ENCODE measurements around the gene MOB2. TPM values are rescaled to one million over a fixed set of nuclear protein-coding genes. Genes with fewer than 3 reads are reported as not detected.
"Not testable (repeated sequence)": the region's sequence is repeated elsewhere in the genome, so short reads cannot be mapped to it uniquely, and the experiment has no call there.

MOB2 gene
- total and polyA plus RNA-seq, 9 donors, result 28.5 to 50.1 (median 32.0) TPM

- no peak for DNase-seq
- intact Hi-C loops (cut with DNase I), result no loop called here
- TF ChIP-seq, protein P1, sequence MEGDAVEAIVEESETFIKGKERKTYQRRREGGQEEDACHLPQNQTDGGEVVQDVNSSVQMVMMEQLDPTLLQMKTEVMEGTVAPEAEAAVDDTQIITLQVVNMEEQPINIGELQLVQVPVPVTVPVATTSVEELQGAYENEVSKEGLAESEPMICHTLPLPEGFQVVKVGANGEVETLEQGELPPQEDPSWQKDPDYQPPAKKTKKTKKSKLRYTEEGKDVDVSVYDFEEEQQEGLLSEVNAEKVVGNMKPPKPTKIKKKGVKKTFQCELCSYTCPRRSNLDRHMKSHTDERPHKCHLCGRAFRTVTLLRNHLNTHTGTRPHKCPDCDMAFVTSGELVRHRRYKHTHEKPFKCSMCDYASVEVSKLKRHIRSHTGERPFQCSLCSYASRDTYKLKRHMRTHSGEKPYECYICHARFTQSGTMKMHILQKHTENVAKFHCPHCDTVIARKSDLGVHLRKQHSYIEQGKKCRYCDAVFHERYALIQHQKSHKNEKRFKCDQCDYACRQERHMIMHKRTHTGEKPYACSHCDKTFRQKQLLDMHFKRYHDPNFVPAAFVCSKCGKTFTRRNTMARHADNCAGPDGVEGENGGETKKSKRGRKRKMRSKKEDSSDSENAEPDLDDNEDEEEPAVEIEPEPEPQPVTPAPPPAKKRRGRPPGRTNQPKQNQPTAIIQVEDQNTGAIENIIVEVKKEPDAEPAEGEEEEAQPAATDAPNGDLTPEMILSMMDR (IDR thresholded peaks at IDR 0.05), result no peak
- TF ChIP-seq EP300 (IDR thresholded peaks at IDR 0.05) (no peak), POLR2A (IDR thresholded peaks at IDR 0.05) (no peak)
- Histone ChIP-seq H3K27me3 (no peaks in the 10 kb centered on the region), H3K9me3 (no peaks in the 10 kb centered on the region), H3K27ac (no peak overlapping the region), H3K4me1 (ENCODE audit: insufficient read depth) (peaks cover 5% of the 10 kb centered on the region), H3K36me3 (no peaks in the 10 kb centered on the region), H3K4me3 (no peak overlapping the region)
- WGBS, 3 donors, result 27 to 41% (median 39%) methylated on average over 17 to 19 of the region's 19 CpGs
Observed at GRCh38 chr11:1438261-1438966, 48.2 kb downstream of the MOB2 start.

- H3K36me3 ChIP-seq, result no peaks in the 10 kb centered on the region
- no peak overlapping the region for H3K27ac ChIP-seq
- intact Hi-C loops (cut with DNase I), result no loop called here
- WGBS, 3 donors, result 13 to 18% (median 15%) methylated on average over 6 of the region's 6 CpGs
- no peaks in the 10 kb centered on the region for H3K27me3 ChIP-seq
- H3K4me3 ChIP-seq, result no peak overlapping the region
- TF ChIP-seq POLR2A (IDR thresholded peaks at IDR 0.05), result no peak
- no peak for TF ChIP-seq EP300 (IDR thresholded peaks at IDR 0.05)
- TF ChIP-seq, protein P1 (IDR thresholded peaks at IDR 0.05), result no peak
- H3K9me3 ChIP-seq, result no peaks in the 10 kb centered on the region
- H3K4me1 ChIP-seq (ENCODE audit: insufficient read depth), result peaks cover 5% of the 10 kb centered on the region
- peak in 1 of 5 donors; percentile 78 for DNase-seq
Observed at GRCh38 chr11:1437500-1437899, 49.1 kb downstream of the MOB2 start.

DNA sequence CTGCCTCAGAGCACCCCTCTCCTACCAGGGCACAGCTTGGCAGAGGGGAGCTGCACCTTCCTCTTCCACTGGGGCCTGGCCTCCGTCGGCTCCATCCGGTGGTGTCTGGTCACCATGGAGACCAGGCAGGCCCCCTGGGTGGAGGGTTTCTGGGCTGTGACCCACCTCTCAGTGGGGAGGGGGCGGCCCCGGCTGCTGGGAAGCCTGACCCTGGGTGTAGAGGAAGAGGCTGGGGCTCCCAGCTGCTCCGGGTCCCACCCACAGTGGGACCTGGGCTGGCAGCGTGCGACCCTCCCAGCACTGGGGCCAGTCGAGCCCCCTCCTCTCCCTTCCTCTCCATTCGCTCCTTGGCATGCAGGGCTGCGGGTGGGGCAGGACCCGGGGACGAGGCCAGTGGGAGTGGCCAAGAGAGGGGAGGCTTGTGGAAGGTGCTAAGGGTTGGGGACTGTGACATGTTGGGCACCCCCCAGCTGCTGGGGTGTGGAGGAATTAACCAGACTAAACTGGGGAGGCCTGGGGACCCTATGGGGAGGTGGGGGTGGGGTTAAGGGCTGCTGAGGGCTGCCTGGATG lies 50.0 kb downstream of the MOB2 start:
- Histone ChIP-seq H3K9me3 (no peaks in the 10 kb centered on the region), H3K4me3 (no peak overlapping the region), H3K4me1 (ENCODE audit: insufficient read depth) (peaks cover 5% of the 10 kb centered on the region), H3K36me3 (no peaks in the 10 kb centered on the region), H3K27me3 (no peaks in the 10 kb centered on the region), H3K27ac (no peak overlapping the region)
- 13 to 25% (median 15%) methylated on average over 13 of the region's 13 CpGs for WGBS, 3 donors
- no peak for DNase-seq
- intact Hi-C loops (cut with DNase I), result no loop called here
- TF ChIP-seq, protein P1 (IDR thresholded peaks at IDR 0.05), result no peak
- no peak for TF ChIP-seq EP300 (IDR thresholded peaks at IDR 0.05)

DNA sequence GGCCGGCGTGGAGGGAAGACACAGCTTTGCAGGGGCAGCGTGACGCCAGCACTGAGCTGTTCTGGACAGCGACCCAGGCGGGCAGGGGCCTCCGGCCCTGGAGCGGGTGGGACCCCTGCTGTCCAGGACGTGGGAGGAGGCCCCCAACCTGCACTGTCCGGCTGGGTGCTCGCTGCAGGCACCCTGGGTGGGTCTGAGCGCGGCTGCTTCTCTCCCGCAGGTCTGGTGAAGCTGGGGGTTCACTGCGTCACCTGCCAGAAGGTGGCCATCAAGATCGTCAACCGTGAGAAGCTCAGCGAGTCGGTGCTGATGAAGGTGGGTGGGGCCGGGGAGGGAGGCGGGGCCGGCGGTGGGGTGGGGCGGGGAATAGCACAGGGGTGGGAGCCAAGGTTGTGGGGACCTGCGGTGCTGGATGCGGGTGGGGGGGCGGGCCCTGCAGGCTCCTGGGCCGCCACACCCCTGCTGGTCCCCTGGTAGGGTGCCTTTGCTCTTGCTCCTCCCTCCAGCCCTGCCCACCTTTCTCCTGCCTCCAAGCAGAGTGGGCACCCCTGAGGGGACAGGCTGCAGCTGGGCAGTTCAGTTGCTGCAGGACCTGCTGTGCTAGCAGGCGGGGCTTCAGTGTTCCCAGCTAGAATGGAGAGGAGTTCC lies 50.6 kb downstream of the MOB2 start:
- no peak for DNase-seq
- Histone ChIP-seq H3K27ac (no peak overlapping the region), H3K4me3 (no peak overlapping the region), H3K36me3 (no peaks in the 10 kb centered on the region), H3K27me3 (no peaks in the 10 kb centered on the region), H3K9me3 (no peaks in the 10 kb centered on the region), H3K4me1 (ENCODE audit: insufficient read depth) (peaks cover 5% of the 10 kb centered on the region)
- 4 to 9% (median 4%) methylated on average over 11 to 29 of the region's 29 CpGs for WGBS, 3 donors
- intact Hi-C loops (cut with DNase I), result no loop called here
- no peak for TF ChIP-seq EP300 (IDR thresholded peaks at IDR 0.05)
- TF ChIP-seq, protein P1 (IDR thresholded peaks at IDR 0.05), result no peak
- no peak for TF ChIP-seq POLR2A (IDR thresholded peaks at IDR 0.05)

GRCh38 chr11:1435479-1435819 lies 51.1 kb downstream of the MOB2 start:
- H3K36me3 ChIP-seq; DNase-seq; H3K4me1 ChIP-seq (ENCODE audit: insufficient read depth); H3K27ac ChIP-seq; intact Hi-C loops (cut with DNase I); H3K27me3 ChIP-seq; H3K4me3 ChIP-seq; H3K9me3 ChIP-seq: not testable (repeated sequence)
- WGBS, 3 donors, result 72 to 82% (median 80%) methylated on average over 13 to 18 of the region's 20 CpGs

Data from ovary (tissue), 9 donors.